HG03135 (cell line): ENCODE measurements around the gene CMC1.
"Not testable (repeated sequence)": the region's sequence is repeated elsewhere in the genome, so short reads cannot be mapped to it uniquely, and the experiment has no call there.

Source experiments
- ATAC-seq: cut with Tn5 transposase; IDR thresholded peaks from one replicate; pipeline ENCODE4 v1.9.1; 2021; ENCODE audit warnings: mild to moderate bottlenecking, moderate library complexity; ENCODE audit not compliant: unreplicated experiment

CMC1 gene, protein sequence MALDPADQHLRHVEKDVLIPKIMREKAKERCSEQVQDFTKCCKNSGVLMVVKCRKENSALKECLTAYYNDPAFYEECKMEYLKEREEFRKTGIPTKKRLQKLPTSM

DNA sequence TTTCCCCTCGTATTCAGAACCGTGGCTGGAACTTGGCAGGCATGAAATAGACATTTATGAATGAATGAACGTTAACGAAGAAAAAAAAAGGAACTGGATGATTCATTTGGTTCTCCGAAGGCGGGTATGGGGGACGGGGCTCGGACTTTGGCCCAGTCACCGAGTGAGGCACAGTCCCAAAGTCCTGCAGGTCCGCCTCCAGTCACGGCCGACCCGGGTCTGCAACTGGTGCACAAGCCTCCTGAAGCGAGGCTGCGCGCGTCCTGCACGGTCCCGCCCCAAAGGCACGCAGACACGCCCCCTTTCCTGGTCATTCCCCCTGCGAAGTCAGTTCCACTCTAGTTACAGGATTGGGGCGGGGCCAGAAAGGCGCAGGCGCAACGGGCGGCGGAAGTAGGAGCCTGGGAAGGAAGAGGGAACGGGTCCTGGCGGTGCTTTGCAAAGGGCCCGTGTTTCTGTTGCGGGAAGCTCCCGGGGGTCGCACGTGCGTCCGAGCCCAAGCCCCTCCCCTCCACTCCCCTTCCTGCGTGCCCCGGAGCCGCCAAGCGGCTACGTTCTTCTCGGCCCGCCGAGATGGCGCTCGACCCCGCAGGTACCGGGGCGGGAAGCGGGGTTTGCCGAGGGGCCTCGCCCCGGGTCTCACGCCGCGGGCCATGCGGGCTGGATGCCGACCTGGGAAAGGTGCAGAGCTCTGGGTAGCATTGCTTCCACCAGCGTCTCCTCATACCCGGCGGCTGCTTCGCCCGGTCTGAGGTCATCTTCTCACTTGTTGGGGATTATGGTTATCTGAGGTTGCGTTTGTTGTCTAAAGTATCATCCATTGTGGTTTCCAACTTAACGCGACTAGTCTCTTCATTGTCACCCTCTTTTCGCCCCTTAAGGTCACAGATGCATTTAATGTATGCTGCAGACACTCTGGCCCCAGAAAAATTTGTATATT, at the start of gene CMC1:
CMC1 (plus strand) TSS at position 399 of the 940 bp plus-strand sequence; CDS start at position 574, 175 bp downstream.
- ATAC-seq, result peak; percentile 98

DNA sequence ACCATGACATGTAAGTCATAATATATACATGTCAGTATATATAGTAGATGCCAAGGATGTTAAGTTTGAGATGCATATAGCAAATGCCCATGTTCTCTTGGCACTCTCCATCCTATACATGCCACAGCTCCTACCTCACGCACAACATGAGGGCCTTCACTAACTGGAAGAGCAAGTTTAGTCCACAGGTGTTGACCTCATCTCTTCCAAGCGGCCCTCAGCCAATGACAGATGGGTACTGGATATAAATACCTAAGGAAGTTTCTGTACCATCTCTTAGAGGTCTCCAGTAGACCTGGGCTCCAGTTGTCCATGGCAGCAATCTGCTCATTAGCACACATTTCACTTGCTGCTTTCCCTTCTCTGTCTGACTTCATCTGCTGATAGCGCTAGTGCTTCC, 43.3 kb upstream of the CMC1 start:
- ATAC-seq, result no peak

DNA sequence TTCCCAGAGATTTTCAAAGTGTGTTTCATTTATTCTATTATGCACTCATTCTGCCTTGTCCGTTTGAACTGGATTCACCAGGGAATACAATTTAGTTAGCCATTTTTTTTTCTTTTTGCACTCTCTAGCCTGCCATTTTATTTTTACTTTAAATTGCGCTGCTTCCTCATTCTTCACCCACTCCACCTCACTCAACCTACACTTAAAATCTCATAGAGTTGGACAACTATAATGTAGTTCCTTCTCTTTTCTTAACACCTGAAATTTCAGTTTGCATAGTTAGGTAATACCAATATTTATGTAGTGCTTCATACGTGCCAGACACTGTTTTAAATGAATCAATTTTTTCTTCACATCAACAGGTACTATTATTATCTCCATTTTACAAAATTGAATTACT, 42.4 kb upstream of the CMC1 start:
- ATAC-seq, result no peak

DNA sequence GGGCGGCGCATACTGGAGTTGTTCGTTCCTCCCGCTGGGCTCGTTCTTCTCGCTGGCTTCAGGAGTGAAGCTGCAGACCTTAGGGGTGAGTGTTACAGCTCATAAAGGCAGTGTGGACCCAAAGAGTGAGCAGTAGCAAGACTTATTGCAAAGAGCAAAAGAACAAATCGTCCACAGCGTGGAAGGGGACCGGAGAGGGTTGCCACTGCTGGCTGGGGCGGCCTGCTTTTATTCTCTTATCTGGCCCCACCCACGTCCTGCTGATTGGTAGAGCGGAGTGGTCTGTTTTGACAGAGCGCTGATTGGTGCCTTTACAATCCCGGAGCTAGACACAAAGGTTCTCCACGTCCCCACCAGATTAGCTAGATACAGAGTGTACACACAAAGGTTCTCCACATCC, 41.8 kb upstream of the CMC1 start:
- ATAC-seq, result not testable (repeated sequence)

DNA sequence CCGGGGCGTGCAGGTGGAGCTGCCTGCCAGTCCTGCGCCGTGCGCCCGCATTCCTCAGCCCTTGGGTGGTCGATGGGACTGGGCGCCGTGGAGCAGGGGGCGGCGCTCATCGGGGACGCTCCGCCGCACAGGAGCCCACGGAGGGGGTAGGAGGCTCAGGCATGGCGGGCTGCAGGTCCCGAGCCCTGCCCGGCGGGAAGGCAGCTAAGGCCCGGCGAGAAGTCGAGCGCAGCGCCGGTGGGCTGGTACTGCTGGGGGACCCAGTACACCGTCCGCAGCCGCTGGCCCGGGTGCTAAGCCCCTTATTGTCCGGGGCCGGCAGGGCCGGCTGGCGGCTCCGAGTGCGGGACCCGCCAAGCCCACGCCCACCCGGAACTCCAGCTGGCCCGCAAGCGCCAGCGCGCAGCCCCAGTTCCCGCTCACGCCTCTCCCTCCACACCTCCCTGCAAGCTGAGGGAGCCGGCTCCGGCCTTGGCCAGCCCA, 41.0 kb upstream of the CMC1 start:
- not testable (repeated sequence) for ATAC-seq

DNA sequence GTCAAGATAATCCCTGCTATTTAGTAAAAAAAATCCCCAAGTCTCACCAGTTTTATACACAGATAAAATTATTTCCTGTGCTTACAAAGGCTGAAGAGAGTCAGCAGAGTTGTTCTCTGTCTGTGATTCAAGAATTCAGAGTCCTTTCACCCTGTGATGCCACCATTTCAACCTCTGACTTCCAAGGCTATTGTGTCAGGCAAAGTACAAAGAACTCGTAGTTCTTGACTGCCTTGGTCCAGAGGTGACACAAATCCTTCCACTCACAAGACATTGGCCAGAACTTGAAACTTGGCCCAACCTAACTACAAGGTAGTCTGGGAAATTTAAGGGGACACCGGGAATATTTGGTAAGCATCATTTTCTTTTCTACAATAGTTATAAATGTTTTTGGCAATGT, 34.9 kb upstream of the CMC1 start:
- ATAC-seq, result no peak

DNA sequence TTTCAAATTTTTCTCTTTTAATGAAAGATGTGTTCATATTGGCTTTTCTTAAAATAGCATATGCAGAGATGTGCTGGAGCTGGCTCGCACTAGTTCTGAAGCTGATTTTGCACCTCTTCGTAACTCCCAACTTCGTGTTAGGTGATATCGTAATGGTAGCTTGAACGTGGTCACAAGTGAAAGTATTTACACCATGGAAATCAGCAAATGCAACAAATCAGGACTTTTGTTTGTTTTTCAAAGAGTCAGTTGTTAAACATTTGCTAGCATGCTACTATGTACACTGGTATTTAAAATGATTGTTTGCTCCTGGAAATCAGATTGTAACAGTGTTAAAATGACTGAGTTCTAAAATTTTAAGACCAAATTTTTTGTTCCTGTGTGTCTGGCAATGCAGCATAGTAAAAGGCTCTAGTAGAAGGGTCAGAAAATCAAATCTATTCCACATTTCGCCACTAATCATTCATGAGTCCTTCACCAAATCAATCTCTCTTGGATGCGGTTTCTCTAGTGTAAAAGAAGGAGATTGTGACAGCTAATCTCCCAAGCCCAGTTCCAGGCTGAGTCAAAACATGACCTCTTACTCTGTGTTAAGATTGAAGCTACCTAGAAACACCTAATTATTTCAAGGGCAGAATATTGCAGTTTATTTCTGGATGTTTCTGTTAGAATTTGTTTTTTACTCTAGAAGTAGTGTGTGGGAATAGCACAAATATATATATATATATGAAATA, 34.3 kb upstream of the CMC1 start:
- no peak for ATAC-seq

DNA sequence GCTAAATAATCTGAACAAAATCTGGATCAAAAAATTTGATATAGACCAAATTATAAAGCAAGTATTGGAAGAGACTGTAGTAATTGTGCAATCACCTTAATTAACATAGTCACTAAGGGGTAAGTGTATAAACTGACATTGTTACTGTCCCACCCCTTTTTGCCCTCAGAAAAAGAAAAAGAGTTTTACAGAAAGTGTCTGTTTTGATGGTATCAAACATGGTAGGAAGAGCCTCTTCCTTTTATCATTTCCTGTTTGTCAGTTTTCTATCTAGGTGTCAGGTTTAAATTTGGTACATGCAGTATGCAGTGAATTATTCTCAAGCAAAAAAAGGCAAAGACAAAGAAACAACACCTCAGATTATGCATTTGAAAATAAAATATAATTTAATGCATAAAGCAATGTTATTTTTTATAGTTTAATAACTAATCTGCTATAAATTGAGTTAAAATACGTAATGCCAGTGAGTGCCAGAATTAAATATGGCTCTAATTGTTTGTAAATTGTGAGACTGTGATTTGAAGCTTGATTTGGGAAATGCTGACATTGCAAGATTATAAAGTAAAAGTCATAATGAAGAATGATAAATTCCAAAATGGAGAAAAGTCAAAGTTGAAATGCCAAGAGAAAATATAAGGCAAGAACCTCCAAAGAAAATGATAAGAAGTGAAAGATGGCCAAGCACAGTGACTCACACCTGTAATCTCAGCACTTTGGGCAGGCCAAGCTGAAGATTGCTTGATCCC, 30.3 kb upstream of the CMC1 start:
- ATAC-seq, result no peak

DNA sequence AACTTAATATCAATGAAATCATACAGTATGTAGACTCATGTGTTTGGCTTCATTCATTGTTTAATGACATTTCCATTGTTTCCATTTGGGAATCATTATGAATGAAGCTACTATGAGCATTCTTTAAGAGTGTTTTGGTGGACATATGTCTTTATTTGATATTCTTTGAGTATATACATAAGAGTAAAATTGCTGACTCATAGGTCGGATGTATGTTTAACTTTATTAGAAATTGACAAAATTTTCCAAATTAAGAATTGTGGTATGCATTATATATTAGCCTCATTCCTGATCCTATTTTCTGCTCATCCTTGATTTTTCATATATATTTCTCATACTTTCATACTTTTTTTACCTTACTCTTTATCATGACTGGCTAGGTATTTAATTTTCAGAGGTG, 28.7 kb upstream of the CMC1 start:
- no peak for ATAC-seq

DNA sequence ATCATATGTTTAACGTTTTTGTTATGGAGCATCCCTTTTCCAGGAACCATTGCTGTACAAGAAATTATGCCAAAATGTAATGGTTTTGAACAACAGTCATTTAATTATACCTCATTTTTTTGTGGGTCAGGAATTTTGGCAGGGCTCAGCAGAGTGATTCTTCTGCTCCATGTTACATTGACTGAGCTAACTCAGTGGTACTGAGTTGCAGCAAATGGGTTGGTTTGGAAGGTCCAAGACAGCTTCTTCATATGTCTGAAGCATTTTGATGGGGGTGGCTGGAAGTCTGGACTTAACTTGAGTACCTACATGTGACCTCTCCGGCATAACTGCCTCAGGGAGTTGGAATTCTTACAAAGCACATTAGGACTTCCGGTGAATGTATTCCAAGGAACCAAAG, 26.0 kb upstream of the CMC1 start:
- ATAC-seq, result no peak

DNA sequence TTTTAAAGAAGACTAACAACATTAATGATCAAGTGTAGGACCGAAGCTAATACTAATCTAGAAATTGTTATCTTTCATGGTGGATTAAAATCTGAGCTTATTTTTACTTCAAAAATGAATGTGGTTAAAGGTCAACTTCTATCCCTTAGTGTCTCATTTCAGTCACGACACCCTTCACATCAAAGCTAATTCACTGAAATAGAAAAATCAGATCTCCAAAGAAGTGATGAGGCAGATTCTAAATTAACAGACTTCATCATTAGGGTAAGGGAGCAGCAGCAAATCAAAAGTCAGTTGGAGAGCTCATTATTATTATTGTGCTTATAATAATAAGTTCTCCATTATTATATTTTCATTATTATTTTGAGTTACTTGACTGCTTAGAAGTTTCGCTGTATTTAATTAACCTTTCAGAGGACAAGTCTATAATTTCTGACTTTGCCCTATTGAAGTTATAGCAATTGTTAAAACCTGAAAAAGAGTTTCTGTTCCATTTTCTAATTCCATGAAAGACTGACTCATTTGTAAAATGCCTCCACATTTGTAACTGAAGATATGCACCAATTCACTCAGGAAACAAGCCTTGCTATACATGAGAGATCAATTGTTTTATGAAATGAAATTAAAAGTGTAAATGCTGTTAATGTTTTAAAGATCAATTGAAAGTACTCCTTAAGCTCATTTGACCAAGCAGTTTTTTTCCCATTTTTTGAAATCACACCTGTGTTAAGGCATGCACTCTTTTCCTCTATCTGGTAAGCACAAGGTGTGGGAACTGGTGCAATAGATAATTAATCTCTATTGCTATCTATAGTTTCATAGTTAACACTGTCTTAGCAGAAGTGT, 23.1 kb upstream of the CMC1 start:
- no peak for ATAC-seq

DNA sequence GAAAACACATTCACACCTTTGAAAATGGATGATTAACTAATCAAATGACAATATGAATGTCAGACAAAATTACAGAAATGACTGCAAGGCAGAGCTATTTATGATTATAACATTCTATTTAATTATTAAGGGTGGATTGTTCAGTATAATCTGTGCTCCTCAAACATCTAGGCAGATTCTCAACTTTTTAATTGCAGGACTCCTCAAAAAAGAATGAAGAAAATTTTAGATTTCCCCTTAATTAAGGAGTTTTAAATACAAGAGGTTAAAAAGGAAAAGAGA, 22.6 kb upstream of the CMC1 start:
- no peak for ATAC-seq

DNA sequence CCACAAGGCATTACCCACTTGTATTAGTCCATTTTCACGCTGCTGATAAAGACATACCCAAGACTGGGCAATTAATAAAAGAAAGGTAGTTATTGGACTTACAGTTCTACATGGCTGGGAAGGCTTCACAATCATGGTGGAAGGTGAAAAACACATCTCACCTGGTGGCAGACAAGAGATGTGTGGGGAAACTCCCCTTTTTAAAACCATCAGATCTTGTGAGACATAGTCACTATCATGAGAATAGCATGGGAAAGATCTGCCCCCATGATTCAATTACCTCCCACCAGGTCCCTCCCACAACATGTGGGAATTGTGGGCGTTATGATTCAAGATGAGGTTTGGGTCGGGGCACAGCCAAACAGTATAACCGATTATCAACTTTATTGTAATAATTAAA, 17.0 kb upstream of the CMC1 start:
- ATAC-seq, result no peak

DNA sequence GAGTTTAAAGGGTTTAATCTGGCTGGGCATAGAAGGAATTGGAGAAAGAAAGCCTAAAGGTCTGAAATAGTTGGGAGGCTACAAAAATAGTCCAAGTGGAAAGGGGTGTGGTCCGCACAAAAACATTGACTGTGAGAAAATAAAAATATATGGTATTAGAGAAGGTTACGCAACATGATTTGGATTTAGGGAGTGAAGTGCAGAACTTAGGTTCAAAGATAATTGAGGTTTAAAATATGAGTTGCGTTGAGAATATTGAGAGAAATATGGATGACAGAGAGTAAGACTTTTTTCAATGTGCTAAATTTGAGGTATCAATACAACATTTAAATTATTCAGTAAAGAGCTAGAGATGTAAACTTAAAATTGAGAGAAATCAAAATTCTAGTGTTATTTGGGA, 15.4 kb upstream of the CMC1 start:
- ATAC-seq, result no peak

DNA sequence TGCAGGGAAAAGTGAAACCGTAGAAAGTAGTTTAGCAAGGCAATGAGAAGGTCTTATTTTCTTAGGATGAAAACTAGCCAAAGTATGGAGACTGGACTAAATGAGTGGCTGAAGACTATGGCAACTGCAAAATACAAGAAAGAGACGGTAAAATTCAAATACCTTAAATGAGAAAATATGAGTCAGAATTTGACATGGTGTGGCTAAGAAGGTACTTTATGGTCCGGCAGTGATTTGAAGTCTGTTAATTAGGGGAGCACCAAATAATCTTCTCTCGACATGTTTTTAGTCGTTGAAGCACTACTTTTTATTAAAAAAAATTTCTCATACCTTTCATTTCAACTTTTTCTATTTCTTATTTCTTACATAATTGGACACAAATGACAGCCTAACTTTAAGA, 12.8 kb upstream of the CMC1 start:
- ATAC-seq, result no peak

DNA sequence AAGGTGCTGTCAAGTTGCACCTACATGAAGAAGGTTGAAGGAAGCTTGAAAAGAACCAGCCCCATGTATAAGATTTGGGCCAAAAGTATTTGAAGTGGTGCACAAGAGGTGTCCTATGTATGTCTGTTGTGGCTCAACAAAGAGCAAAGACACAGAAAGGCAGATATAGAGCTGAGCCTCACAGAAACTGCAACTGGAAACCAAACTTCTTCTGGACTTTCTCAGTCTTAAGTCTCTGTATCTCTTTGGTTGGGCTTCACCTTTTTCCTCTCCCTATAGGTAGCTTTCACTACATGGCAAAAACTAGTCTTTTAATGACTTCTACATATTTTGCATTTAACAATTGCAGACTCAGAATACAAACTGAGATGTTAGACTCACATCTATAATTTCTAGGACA, 8.8 kb upstream of the CMC1 start:
- ATAC-seq, result no peak

DNA sequence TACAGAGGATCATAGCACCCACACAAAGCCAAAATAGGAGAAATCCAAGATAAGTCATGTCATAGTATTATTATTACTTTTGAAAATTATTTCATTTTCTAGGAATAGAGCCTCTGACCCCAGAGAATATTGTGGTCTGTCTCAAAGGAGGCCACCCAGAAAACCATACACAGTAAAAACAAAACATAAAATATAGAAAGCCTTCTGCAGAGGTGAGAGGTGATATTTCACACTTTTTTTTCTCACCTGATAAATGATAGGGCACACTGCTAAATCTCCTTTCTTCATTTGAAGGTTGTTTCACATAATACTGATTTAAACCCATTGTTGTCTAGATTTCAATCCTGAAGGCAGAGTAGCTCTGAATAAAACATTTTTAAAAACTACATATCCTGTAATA, 7.0 kb upstream of the CMC1 start:
- no peak for ATAC-seq

DNA sequence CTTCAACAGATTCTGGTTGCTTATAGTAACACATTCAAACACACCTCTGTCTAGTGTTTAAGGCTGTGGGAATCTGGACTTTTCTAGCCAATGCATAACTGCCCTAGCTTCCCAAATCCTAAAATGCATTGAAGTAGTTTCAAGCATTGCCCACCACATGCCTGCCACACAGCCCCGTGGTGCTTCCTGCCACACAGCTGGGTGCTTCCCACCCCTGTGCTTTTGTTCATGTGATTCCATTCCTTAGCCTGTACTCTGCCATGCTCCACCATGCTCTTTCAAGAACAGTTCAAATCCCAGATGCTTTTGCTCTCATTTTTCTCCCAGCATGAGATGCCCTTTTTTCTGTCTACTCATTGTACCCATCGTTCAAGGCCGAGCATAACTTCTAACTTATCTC, 2.3 kb upstream of the CMC1 start:
- no peak for ATAC-seq

DNA sequence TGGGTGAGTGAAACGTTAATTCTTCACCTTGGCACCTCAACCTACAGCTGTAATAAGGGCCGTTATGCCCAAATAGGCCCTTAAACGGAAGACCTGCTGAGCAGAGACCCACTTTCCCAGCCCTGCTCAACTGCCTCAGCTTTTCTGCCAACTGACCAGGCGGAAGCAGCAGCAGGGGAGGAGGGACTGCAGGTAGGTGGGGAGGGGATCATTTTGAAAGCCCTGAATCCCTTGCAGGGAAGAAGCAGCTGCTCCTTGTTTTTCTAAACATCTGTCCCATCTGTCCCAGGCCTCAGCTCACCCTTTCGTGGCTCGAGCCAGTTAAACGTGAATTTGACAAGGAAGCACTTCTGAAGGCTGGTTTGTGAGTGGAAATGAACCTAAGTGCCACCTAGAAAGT, 978 bp upstream of the CMC1 start:
- no peak for ATAC-seq

DNA sequence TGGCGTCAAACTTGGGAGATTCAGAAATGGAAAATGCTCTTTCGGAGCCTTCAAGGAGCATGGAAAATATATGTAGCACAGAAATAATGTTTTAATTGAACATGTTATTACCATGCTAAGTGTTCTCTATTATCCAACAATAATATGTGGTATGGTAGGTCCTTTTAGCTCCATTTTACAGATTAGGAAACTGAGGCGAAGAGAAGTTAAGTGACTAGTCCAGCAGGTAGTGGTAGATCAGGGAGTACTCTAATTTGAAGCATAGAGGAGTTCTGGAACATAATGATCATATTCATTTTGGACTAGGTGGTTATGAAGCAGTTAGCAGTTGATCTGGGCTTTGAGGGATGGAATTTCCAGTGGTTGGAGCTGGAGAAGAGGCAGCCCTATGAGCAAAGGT, 1.1 kb downstream of the CMC1 start:
- no peak for ATAC-seq
